HCT116 (cell line): ENCODE data around the gene MTX2.

Source experiments
- CEBPB ChIP-seq: IDR thresholded peaks from 2 replicates; pipeline ENCODE4 v1.6.1; 2012; ENCODE audit warnings: low read depth
- CTCF ChIP-seq, 3 experiments: fragments of 200-600 bp in 1 of 3; sonication (generic) in 1 of 3; IDR thresholded peaks in 2 of 3; conservative IDR thresholded peaks in 1 of 3; 2 replicates each; pipeline ENCODE4 v1.5.1; 2012 to 2017; ENCODE audit warnings: low read depth in 2 of 3, low read length in 2 of 3, antibody characterized with exemption in 1 of 3, borderline replicate concordance in 1 of 3, control low read depth in 1 of 3, mild to moderate bottlenecking in 1 of 3, mixed read lengths in 1 of 3, mixed run types in 1 of 3, moderate library complexity in 1 of 3; ENCODE audit not compliant: insufficient read depth in 1 of 3
- EGR1 ChIP-seq: IDR thresholded peaks from 2 replicates; pipeline ENCODE4 v1.6.1; 2012; ENCODE audit warnings: low read depth
- EZH2 ChIP-seq: fragments of 200-600 bp; sonication (generic); IDR thresholded peaks from 2 replicates; pipeline ENCODE4 v1.6.1; 2017; ENCODE audit warnings: antibody characterized with exemption, mixed run types
- EZH2phosphoT487 ChIP-seq: fragments of 200-600 bp; IDR thresholded peaks from 2 replicates; pipeline ENCODE4 v1.6.1; 2018; ENCODE audit warnings: antibody characterized with exemption, borderline replicate concordance
- JUND ChIP-seq: IDR thresholded peaks from 2 replicates; pipeline ENCODE4 v1.6.1; 2012
- MAX ChIP-seq: IDR thresholded peaks from 2 replicates; pipeline ENCODE4 v1.6.1; 2012
- POLR2A ChIP-seq: IDR thresholded peaks from 2 replicates; pipeline ENCODE4 v1.7.0; 2011; ENCODE audit warnings: borderline replicate concordance; ENCODE audit not compliant: insufficient read depth, insufficient read length; ENCODE audit errors: extremely low read depth
- REST ChIP-seq: IDR thresholded peaks from 2 replicates; pipeline ENCODE4 v1.6.1; 2012; ENCODE audit warnings: low read depth
- SRF ChIP-seq: IDR thresholded peaks from 2 replicates; pipeline ENCODE4 v1.6.1; 2012; ENCODE audit warnings: low read depth
- YY1 ChIP-seq: IDR thresholded peaks from 2 replicates; pipeline ENCODE4 v1.6.1; 2011; ENCODE audit warnings: low read length, low read depth, moderate library complexity, mild to moderate bottlenecking; ENCODE audit not compliant: insufficient replicate concordance; ENCODE audit errors: extremely low read depth
- ZBTB33 ChIP-seq: IDR thresholded peaks from 2 replicates; pipeline ENCODE4 v1.6.1; 2011; ENCODE audit warnings: mild to moderate bottlenecking, low read length, moderate library complexity; ENCODE audit not compliant: insufficient replicate concordance; ENCODE audit errors: extremely low read depth
- ZNF274 ChIP-seq: fragments of 200-500 bp; sonication (Bioruptor generic); IDR thresholded peaks from 2 replicates; pipeline ENCODE4 v1.6.1; 2014; ENCODE audit warnings: mild to moderate bottlenecking, low read depth, low read length, inconsistent platforms

GRCh38 chr2:176291335-176291734 is 22.1 kb downstream of the MTX2 start:
- no peak for TF ChIP-seq POLR2A
- TF ChIP-seq ZNF274 = no peak
- TF ChIP-seq EZH2 = no peak
- TF ChIP-seq JUND = no peak
- TF ChIP-seq REST = no peak
- TF ChIP-seq CTCF (IDR thresholded peaks at IDR 0.05 in 2 of 3, conservative IDR thresholded peaks at IDR 0.05 in 1 of 3; ENCODE audit: borderline replicate concordance in 1 of 3, insufficient read depth in 1 of 3, low read depth in 2 of 3, low read length in 2 of 3) = no peak
- no peak for TF ChIP-seq EGR1
- no peak for TF ChIP-seq SRF
- no peak for TF ChIP-seq MAX
- TF ChIP-seq ZBTB33 = no peak
- TF ChIP-seq EZH2phosphoT487 = no peak
- no peak for TF ChIP-seq YY1
- no peak for TF ChIP-seq CEBPB
